Pancreas (tissue), 10 donors: ENCODE measurements around the gene CROCC2. TPM values are rescaled to one million over a fixed set of nuclear protein-coding genes. Genes with fewer than 3 reads are reported as not detected.

Source experiments
- ATAC-seq, 4 donors: fragments of 200-7000 bp; cut with Tn5 transposase; one replicate each; pipeline versions ENCODE4 v1.8.0 to v1.9.1; 2020; ENCODE audit warnings: mild to moderate bottlenecking in 4 of 4, moderate library complexity in 4 of 4
- DNase-seq, 6 donors: peaks; one replicate each; pipeline ENCODE4 v3.0.0-alpha.2; 2020
- FAIRE-seq: peaks from 2 replicates; lab custom pipeline; 2012; peaks lifted over from hg19 to GRCh38; lab: Jason Lieb, UNC
- H3K27ac ChIP-seq, 4 donors: fragments of 200-600 bp; sonication (generic); 1 replicate in 3 of 4; 2 replicates in 1 of 4; pipeline versions ENCODE4 v1.5.0 to v1.8.0; 2020
- H3K27me3 ChIP-seq, 4 donors: fragments of 200-600 bp; one replicate each; pipeline ENCODE4 v1.8.0; 2021
- H3K36me3 ChIP-seq, 3 donors: fragments of 200-600 bp; sonication (generic) in 1 of 3; one replicate each; pipeline versions ENCODE4 v1.5.0 to v1.8.0; 2020 to 2021
- H3K4me1 ChIP-seq, 3 donors: fragments of 200-600 bp; one replicate each; pipeline ENCODE4 v1.8.0; 2021
- H3K4me3 ChIP-seq, 4 donors: fragments of 200-600 bp; sonication (generic) in 2 of 4; one replicate each; pipeline versions ENCODE4 v1.5.0 to v1.8.0; 2020 to 2021
- H3K9me3 ChIP-seq, 4 donors: fragments of 200-600 bp; one replicate each; pipeline ENCODE4 v1.8.0; 2021
- CTCF ChIP-seq, 4 donors: fragments of 200-600 bp; sonication (generic) in 3 of 4; IDR thresholded peaks; one replicate each; pipeline versions ENCODE4 v1.5.0 to v1.8.0; 2021; ENCODE audit warnings: antibody characterized with exemption in 4 of 4
- WGBS, 2 donors: extraction: QIAGEN DNeasy Blood & Tissue Kit; methylation state at CpG; one replicate each; pipeline ENCODE4 v1.1.7; 2013; 5-methylcytosine and 5-hydroxymethylcytosine counted together
- intact Hi-C, 3 donors: fragments of 100-400 bp; cut with DNase I; formaldehyde crosslinking; loops; one replicate each; pipeline versions ENCODE4 v1.11.1 to v1.14.2; 2022
- polyA plus RNA-seq, 2 donors: library from polyadenylated mRNA; stranded (reverse); fragments of 200-250 nt; gene quantifications; one replicate each; pipeline ENCODE4 v1.2.3, GENCODE V29; 2013
- total RNA-seq, 6 donors: library from RNA; stranded (reverse); fragmentation: NEBNext Ultra II Directional in 4 of 6; extraction: Animal tissue kit (Norgen Biotek cat#: 25700) in 4 of 6; gene quantifications; one replicate each; pipeline versions ENCODE4 v1.2.1 to v1.2.4, GENCODE V29; 2021 to 2023
- donor health status: healthy with polysubstance abuse.
- donor health status: DM: no; HTN: no; CAD: no; lungs with moderate emphysema.
- donor health status: DM: no; HTN: no; CAD: no.
- donor health status: control.
- donor health status: control.
- donor health status: Bipolar disorder and iron deficiency.
- donor health status: DM: yes; HTN: yes; CAD: no.
- donor health status: DM: no; HTN: no; CAD: no.
- donor health status: DM: no; HTN: no; CAD: no.
- donor health status: DM: yes; HTN: yes; CAD: no.

The CROCC2 gene
- total and polyA plus RNA-seq, 8 donors = 0.04 to 0.05 (median 0.04) TPM; not detected in 5

- ATAC-seq (no peak), FAIRE-seq (no peak), DNase-seq (peak in 1 of 6 donors; percentile 12)
- intact Hi-C loops = no loop called here
- WGBS, 2 donors = 74 to 88% methylated on average over 2 of the region's 2 CpGs
- Histone ChIP-seq H3K27ac (peak overlapping the region; percentile 52 to 76 (median 68)), H3K4me1 (no peaks in the 10 kb centered on the region), H3K4me3 (no peak overlapping the region), H3K9me3 (no peaks in the 10 kb centered on the region), H3K36me3 (no peaks in the 10 kb centered on the region), H3K27me3 (no peaks in the 10 kb centered on the region)
- no peak for TF ChIP-seq CTCF (IDR thresholded peaks at IDR 0.05)
These were observed 103.1 kb downstream of the CROCC2 start for GRCh38 chr2:241009191-241009590.

- peak overlapping the region; percentile 52 to 76 (median 68) for H3K27ac ChIP-seq
These were observed 103.7 kb downstream of the CROCC2 start for GRCh38 chr2:241009601-241010530.

GRCh38 chr2:241010531-241011295, 104.6 kb downstream of the CROCC2 start:
- intact Hi-C loops = no loop called here
- Histone ChIP-seq H3K4me3 (peak overlapping the region in 1 of 4 donors; percentile 15), H3K27me3 (no peaks in the 10 kb centered on the region), H3K9me3 (no peaks in the 10 kb centered on the region), H3K36me3 (no peaks in the 10 kb centered on the region), H3K4me1 (no peaks in the 10 kb centered on the region), H3K27ac (peak overlapping the region; percentile 52 to 76 (median 68))
- 69 to 81% methylated on average over 12 of the region's 12 CpGs for WGBS, 2 donors
- no peak for TF ChIP-seq CTCF (IDR thresholded peaks at IDR 0.05)
- ATAC-seq (peak in 2 of 4 donors; percentile 13 to 14), DNase-seq (peak in 2 of 6 donors; percentile 9 to 44), FAIRE-seq (no peak)

More at GRCh38 chr2:241009601-241010530, 103.7 kb downstream of the CROCC2 start:
- ATAC-seq (peak; percentile 73 to 85 (median 82)), DNase-seq (peak; percentile 40 to 82 (median 64)), FAIRE-seq (no peak)
- TF ChIP-seq CTCF (IDR thresholded peaks at IDR 0.05) = no peak
- WGBS, 2 donors = 40 to 49% methylated on average over 28 of the region's 28 CpGs
- H3K4me3 ChIP-seq = peak overlapping the region in 1 of 4 donors; percentile 15
- no peaks in the 10 kb centered on the region for H3K9me3 ChIP-seq
- no peaks in the 10 kb centered on the region for H3K4me1 ChIP-seq
- H3K36me3 ChIP-seq = no peaks in the 10 kb centered on the region
- intact Hi-C loops = no loop called here
- no peaks in the 10 kb centered on the region for H3K27me3 ChIP-seq

- peak in 2 of 6 donors; percentile 5 to 35 for DNase-seq
- FAIRE-seq = no peak
- Histone ChIP-seq H3K9me3 (no peaks in the 10 kb centered on the region), H3K27ac (peak overlapping the region in 2 of 4 donors; percentile 22 to 28), H3K4me1 (no peaks in the 10 kb centered on the region), H3K36me3 (no peaks in the 10 kb centered on the region), H3K27me3 (no peaks in the 10 kb centered on the region), H3K4me3 (no peak overlapping the region)
- ATAC-seq = no peak
- 81 to 83% methylated on average over 9 of the region's 9 CpGs for WGBS, 2 donors
- TF ChIP-seq CTCF (IDR thresholded peaks at IDR 0.05) = no peak
- intact Hi-C loops = no loop called here
These were observed 105.1 kb downstream of the CROCC2 start for GRCh38 chr2:241011296-241011600.
